COLO829 (cell line): ENCODE results near the gene BMPR1A.
A peak's percentile ranks its signal among the peaks of the same experiment; 100 is the strongest.

ENCODE experiments used
- DNase-seq: peaks from one replicate; pipeline ENCODE4 v3.0.0; 2012; ENCODE audit warnings: low spot score

The BMPR1A gene

DNA sequence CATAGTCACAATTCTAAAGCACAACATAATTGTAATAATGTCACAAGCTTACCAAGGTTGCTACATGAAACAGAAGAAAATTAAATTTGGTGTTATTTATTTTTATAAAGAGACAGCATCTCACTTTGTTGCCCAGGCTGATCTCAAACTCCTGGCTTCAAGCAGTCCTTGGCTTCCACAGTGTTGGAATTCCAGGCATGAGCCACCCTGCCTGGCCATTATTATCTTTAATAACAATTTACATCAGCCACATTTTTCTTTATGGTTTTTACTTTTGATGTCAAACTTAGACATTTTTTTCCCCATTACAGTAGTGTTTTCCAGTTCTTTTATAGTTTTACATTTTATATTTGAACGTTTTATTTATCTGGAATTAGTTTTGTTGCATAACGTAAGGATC is 46.7 kb downstream of the BMPR1A start:
- no peak for DNase-seq

DNA sequence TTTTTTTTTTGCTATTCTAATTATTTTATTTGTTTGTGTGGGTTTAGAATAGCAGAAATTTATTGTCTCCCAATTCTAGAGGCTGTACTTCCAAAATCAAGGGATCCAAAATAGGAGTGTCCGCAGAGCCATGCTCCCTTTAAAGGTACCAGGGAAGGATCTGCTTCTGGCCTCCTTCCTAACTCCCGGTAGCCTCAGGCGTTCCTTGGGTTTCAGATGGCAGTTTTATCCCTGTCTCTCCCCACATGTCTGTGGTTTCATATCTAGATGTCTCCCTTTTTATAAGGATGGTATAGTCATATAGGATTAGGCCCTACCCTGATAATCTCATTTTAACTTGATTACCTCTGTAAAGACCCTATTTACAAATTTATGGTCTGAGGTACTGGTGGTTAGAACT is 48.4 kb downstream of the BMPR1A start:
- DNase-seq, result no peak

DNA sequence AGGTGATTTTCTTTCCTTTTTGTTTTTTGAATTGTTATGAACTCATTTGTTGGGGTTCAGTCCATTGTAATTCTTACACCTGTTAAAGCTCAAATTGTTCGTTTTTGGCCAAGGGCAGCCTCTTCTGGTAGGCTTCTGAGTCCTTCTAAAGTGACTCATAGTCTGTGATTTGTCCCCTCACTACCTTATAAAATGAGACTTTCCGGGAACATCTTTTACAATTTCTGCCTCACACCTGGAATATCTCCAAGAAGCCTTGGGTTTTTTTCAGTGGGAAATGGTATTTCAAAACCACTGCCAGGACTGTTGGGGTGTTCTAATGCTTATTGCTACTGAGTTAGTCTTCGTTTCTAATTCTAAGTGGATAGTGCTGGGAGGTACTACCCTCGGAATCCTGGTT is 56.7 kb downstream of the BMPR1A start:
- DNase-seq, result no peak

DNA sequence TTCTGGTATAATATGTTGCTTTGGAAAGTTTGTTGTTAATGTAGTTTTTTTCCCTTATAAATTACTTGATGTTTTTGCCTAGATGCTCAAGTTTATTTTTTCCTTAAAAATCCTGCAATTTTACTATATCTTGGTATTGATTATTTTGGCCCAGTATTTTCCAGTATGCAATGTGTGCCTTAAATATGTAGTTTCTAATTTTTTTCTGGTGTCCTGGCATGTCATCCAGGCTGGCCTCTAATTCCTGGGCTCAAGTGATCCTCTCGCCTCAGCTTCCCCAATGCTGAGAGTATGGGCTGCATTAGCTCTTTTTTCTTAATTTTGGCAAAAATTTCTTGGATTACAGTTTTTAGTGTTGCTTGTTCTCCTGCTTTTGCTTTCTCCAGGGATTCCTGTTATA is 57.6 kb downstream of the BMPR1A start:
- no peak for DNase-seq

DNA sequence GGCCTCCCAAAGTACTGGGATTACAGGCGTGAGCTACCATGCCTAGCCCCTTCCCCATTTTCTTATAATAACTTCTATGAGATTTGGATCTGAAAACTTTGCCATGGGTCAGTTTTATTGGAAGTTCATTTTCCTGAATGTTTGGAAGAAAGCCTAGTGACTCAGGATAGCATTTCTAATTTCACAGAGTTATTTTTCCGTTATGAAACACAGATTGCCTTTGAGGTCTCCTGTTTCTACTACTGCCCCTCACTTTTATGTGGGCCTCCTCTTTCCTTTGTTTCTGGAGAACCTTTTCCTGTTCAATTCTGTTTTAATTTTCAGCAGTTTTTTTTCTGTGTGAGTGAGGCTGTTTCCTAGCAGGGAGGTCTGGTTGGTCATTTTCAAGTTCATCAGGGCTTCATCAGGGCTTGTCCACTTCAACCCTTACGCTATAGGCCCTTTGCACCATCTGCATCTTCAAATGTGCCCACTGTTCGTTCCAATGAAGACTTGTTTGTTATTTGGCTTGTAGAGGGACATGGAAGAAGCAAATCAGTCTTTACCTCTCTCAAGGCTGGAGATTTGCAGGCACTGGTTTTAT is 58.7 kb downstream of the BMPR1A start:
- no peak for DNase-seq

DNA sequence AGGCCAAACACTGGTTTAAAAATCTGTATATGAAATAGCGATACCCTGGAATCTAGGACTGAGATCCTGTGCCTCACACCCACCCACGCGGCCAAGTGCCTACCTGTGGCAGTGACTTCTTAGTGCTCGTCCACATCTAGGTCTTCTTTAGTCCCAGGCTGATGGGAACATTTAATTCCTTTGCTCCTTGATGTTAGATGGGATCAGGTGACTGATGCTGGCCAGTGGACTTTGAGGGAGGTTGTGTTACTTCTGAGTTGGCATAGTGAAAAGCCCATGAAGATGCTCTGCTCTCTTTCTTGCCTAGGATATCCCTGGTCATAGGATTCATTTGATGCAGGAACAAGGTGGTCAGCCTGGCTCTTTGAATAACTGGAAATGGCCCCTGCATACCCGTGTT is 59.2 kb downstream of the BMPR1A start:
- no peak for DNase-seq

DNA sequence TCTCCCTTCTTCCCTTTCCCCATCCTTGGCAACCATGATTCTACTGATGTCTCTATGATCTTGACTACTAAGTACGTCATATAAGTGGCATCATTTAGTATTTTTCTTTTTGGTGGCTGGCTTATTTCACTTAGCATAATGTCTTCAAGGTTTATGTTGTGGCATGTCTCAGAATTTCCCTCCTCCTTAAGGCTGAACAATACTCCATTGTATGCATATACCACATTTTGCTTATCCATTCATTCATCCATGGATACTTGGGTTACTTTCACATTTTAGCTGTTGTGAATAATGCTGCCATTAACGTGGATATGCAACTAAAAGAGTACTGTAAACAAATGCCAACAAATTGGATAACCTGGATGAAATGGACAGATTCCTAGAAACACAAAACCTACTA is 60.8 kb downstream of the BMPR1A start:
- no peak for DNase-seq

DNA sequence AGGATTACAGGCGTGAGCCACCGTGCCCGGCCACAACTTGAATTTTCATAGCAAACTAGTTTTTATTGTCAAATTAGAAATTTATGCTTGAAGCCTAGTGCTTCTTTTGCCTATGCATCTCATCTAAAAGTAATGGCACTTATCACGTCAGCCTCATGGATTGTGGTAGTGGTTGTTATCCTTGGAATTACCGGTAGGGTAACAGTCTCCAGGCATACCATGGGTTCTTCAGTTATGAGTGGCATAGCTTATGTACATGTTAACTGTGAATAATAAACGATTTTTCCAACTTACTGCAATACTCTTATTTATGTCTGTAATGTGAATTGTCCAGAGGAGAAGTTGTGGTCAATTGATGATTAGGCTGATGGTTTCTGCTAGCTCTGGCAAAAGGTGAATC is 63.1 kb downstream of the BMPR1A start:
- no peak for DNase-seq

DNA sequence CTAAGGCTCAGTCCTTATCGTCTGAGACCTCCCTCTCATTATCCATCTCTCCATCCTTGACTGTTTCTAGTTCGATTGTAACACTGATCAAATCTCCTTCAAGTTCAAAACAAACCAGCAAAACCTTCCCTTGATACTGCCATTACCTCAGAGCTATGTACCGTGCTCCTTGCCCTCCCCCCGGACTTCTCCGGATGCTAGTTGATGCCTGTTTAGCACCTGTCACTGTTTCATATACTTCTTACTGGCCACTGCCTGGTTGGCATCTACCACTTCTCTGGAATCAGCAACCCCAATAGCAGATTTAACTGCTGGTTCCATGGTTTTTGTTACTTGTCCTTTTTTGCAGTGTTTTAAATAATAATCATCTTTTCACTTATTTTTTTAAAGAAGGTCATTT is 64.1 kb downstream of the BMPR1A start:
- DNase-seq, result no peak

DNA sequence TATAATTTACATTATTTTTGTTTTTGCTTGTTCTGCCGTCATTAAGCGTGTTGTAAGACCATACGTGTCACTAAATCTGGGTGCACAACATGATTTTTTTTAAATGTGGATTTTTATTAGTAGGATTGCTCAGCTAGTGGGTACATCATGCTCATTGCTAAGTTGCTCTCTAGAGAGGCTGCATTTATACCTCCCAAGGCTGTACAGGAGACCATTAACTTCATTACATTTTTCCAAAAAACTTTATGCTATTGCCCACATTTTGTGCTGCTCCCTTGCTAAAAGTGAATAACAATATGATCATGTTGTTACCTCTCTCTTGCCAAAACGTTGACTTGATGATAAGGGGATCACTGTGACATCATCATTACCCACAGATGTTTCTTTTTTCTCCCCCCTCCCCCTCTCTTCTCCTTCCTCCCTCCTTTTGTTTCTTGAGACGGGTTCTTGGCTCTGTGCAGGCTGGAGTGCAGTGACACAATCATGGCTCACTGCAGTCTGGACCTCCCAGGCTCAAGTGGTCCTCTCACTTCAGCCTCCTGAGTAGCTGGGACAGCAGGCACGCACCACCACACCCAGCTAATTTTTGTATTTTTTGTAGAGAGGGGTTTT is 65.1 kb downstream of the BMPR1A start:
- DNase-seq, result no peak

DNA sequence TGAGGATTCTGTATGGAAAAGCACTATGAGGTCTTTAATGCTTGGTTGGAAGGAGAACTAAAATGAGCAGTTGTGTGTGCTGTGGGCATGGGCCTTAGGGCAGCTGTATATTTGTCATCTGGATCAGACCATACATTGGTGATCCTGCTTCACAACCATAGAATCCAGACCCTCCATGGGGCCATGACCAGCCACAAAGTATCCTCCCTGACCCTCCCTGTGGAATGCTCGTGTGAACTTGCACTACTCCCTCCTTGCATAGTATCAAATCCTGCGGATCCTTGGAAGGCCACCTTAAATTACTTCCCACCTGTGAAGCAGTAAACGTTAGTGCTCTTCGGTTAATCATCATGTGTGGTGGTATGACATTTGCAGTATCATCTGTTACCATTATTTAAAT is 67.1 kb downstream of the BMPR1A start:
- DNase-seq, result no peak

DNA sequence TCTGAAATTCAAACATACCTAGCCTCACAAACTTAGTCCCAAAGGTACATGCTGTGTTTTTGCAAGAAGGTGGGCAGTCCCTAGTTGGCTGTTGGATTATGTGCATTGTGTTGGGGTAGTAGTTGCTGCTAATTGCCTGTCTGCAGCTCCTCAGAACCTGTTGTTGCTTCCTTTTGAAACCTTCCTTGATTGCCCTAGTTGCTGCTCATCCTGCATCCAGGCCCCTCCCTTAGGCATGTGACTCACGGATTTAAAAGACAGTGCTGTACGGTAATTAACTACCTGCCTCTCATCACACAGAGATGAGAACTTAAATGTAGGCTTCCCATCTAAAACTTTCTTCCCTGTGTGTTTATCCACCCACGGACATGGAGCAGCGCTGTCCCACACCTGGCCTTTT is 67.7 kb downstream of the BMPR1A start:
- no peak for DNase-seq

DNA sequence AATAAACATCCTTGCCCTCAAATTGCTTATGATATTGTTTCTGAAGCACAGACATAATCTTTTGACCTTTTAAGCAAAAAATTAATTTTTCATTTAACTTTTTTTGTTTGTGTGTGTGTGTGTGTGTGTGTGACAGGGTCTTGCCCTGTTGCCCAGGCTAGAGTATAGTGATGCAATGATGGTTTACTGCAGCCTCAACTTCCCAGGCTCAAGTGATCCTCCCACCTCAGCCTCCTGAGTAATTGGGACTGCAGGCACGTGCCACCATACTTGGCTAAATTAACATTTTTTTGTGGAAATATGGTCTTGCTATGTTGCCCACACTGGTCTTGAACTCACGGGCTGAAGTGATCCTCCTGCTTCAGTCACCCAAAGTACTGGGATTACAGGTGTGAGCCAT is 68.9 kb downstream of the BMPR1A start:
- DNase-seq, result no peak

DNA sequence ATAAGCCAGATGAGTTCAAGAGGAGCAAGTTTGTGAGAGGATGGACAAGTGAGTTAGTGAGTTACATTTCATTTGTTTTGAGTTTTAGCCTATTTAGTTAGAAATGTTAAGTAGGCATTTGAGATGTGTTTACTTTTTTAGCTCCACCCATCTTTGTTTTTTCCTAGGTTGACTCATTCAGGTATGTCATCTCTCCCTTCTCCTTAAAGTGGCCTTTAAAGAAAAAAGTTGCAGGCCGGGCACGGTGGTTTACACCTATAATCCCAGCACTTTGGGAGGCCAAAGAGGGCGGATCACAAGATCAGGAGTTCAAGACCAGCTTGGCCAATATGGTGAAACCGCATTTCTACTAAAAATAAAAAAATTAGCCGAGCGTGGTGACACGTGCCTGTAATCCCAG is 71.2 kb downstream of the BMPR1A start:
- no peak for DNase-seq

DNA sequence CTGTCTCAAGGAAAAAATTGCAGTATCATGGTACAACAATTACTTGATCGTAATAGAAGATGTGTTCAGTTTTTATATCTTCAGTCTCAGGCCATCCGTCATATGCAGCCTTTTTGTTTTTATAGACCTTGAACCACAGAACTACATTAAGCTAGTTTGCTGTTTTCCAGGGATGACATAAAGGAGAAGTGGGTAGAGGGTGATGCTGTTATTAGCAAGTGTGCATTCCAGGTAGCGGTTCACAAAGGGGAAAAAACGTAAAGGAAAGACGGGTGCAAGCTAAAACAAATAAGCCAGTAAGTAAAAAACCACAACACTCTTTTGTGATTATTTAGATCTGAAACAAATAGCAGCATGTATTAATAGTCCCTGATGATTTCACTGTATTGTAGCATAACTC is 71.7 kb downstream of the BMPR1A start:
- DNase-seq, result no peak

DNA sequence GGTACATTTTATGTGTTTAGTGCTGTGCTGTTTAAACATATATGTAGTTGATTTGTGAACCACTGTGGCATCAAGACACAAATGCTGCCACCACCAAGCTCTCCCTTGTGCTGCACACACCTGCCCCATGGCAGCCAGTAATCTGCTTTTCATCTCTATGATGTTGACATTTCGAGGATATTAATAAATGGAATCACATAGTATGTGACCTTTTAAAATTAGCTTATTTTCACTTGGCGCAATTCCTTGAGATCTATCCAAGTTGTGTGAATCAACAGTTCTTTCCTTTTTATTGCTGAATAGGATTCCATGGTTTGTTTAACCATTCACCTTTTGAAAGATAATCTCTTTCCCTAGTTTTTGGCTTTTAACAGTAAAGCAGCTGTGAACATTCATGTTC is 73.1 kb downstream of the BMPR1A start:
- no peak for DNase-seq

DNA sequence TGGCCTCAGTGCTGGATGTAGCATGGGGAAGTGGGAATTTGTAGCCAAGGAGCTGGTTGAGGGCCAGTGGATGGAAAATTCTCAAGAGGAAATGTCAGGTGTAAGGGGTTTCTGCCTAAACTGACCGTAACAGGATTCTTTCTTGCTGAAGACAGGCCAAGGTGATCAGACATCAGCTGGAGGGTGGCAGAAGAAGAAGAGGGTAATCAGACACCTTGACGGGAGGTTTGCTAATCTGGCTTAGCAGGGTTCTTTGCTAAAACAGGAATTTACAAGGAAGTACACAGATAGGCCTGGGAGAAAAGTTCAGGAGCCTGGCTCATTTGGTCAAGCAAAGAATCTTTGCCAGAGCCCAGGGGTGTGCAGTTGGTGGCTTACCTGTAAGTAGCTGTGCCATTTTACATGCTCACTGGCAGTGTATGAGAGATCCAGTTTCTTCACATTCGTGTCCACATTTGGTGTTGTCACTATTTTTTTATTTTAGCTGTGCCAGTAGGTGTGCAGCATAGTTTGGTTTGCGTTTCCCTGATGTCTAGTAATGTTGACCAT is 73.7 kb downstream of the BMPR1A start:
- DNase-seq, result no peak

DNA sequence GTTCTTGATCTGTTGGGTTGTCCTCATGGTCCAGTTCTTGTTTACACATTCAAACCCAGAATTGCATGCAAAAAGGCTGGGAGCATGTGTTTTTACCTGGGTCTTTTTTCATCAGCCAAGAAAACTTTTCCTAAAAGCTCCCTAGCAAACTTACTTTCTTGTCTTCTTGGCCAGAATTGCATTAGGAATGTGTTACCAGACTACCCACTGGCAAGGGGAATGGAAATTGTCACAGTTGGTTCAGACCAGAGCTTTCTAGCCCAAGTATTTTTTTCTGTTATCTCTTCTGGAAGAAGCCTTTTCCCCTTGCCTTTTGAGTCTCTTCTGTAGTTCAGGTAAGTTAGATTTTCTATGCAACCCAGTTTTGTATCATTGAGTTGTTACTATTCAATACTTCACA is 77.5 kb downstream of the BMPR1A start:
- no peak for DNase-seq

DNA sequence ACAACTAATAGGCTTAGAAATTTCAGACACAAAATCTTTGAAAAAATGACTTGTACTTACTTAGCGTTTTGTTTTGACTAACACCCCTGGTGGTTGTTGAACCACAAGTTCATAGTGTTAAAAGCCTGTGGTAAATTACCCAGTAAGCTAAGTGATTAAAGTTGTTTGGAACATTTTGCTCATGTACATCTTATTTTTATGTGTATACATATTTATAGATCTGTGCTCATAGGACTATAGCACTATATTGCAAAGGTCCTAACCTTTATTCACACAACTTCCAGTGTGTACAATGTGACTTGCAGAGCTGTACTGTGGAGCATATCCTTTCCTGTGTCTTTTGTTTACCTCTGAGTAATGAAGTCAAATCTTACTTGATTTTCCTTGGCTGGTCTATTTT is 79.6 kb downstream of the BMPR1A start:
- DNase-seq, result no peak

DNA sequence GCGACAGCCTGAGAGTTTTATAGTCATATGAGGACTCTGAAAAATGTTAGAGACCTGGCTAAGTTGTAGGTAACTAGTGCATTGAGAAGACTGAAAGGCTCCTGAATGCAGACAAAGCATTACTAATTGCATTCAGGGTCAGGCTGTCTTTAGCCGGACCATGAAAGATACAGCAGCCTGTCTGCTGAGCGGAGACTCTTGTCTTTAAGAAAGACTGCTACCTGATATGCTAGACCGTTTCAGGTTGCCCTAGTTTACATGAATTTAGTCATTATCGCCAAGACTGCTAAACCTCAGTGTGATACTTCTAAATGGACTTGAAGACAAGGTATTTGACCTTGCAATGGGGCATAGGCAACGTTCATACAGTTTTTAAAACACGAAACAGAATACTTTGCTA is 81.2 kb downstream of the BMPR1A start:
- no peak for DNase-seq

DNA sequence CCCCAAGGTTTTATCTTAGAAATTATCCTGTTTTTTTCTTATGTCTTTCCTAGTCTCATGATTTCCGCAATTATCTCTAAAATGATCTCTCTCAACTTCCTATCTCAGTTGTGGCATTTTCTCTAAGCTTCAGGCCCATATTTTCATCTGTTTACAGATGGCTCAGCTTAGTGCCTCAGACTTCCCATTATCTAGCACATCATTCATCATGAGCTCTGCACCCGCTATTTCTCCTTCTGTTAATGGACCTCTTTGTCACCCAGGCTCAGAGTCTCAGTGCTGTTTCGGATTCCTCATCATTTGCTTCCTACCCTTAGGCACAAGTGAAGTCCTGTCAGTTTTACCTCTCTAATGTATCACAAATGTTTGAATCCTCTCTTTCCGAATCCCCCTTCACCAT is 84.1 kb downstream of the BMPR1A start:
- DNase-seq, result peak; percentile 72

DNA sequence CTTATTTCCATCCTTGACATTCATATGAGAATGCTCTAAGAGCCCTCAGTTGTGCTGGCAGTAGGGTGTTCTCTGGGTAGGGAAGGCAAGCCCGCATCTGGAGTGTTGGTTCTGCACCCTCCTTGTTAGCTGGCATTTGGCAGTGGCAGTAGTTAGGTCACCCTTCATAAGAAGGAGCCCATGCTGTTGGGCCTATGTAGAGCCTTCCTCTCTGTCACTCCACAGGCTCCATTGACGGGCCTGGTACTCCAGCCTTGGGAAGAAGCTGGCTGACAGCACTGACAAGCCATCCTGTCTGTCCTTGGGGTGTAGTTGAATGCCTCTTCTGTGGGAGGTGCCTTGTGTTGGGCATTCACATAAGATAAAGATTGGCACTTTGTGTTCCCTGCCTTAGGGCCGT is 89.7 kb downstream of the BMPR1A start:
- no peak for DNase-seq

DNA sequence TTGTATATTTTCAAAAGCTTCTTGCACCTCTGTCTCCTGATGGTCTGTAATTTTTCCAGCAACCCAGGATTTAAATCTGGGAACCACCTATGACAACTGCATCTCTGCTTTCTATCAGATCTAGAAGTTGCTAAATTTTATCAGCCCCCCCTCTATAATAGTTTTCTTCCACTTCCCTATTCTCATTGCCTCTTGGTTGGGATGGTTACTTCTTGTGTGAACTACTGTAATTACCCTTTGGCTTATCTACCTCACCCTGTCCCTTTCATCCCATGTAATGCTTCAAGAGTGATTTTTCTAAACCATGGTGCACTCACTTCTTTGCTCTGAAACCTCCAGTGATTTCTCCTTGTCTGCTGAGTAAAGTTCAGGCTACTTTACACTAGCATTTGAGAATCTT is 92.3 kb downstream of the BMPR1A start:
- DNase-seq, result no peak

DNA sequence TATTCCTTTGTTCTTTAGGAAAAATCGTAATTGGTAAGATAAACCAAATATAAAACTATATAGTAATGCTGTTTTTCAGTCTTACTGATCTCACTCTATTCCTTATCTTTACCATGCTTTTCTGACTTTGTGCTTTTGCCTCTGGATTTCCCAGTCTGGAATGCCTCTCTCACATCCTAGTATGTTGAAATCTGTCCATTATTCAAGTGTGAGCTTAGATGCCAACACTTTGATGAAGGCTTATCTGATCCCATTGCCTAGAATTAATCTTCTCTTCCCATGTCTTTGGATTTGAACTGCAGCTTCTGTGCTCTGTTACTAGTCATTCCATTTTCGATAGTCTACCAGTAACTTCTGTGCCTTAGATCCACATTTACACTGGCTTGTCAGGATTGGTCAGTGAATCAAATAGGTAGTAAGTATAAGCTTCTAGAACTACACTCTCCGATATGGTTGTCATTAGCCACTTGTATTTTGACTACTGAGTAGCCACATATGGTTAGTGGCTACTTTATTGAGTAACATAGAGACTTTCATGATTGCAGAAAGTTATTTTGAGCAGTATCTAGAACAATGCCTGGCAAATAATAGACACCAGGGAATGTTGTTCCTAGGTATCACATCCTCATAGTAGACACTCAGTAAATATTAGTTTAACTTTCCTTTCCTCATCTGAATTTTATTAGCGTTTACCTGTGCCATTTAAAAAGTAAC is 92.9 kb downstream of the BMPR1A start:
- DNase-seq, result no peak
